GM21381 (cell line): Measurements from ENCODE around the gene GIGYF2.
"Not testable (repeated sequence)": the region's sequence is repeated elsewhere in the genome, so short reads cannot be mapped to it uniquely, and the experiment has no call there.

Source experiments
- ATAC-seq: cut with Tn5 transposase; IDR thresholded peaks from one replicate; pipeline ENCODE4 v1.9.1; 2021; ENCODE audit warnings: mild to moderate bottlenecking, moderate library complexity; ENCODE audit not compliant: unreplicated experiment

GIGYF2 gene

GRCh38 chr2:232689152-232689910 is 7.8 kb upstream of the GIGYF2 start:
- no peak for ATAC-seq

GRCh38 chr2:232691117-232691516 is 6.0 kb upstream of the GIGYF2 start:
- not testable (repeated sequence) for ATAC-seq

- no peak for ATAC-seq
Measured at GRCh38 chr2:232693344-232693743, 3.8 kb upstream of the GIGYF2 start.

GRCh38 chr2:232696609-232697058 is 497 bp upstream of the GIGYF2 start:
- no peak for ATAC-seq

GRCh38 chr2:232697807-232698110 is 628 bp downstream of the GIGYF2 start:
- ATAC-seq: peak; percentile 27

GRCh38 chr2:232698556-232699091 is 1.5 kb downstream of the GIGYF2 start:
- no peak for ATAC-seq

GRCh38 chr2:232699110-232699509 is 2.0 kb downstream of the GIGYF2 start:
- ATAC-seq: no peak

- ATAC-seq: no peak
Measured at GRCh38 chr2:232700154-232700553, 3.0 kb downstream of the GIGYF2 start.

GRCh38 chr2:232707076-232707475 is 9.9 kb downstream of the GIGYF2 start:
- ATAC-seq: no peak

GRCh38 chr2:232713505-232713904 is 16.4 kb downstream of the GIGYF2 start:
- ATAC-seq: no peak

- ATAC-seq: no peak
Measured at GRCh38 chr2:232714969-232715368, 17.8 kb downstream of the GIGYF2 start.

GRCh38 chr2:232720056-232720455 is 22.9 kb downstream of the GIGYF2 start:
- ATAC-seq: not testable (repeated sequence)

GRCh38 chr2:232721261-232721660 is 24.1 kb downstream of the GIGYF2 start:
- ATAC-seq: no peak

- no peak for ATAC-seq
Measured at GRCh38 chr2:232721882-232722281, 24.8 kb downstream of the GIGYF2 start.

- no peak for ATAC-seq
Measured at GRCh38 chr2:232723027-232723426, 25.9 kb downstream of the GIGYF2 start.

GRCh38 chr2:232728785-232729184 is 31.7 kb downstream of the GIGYF2 start:
- no peak for ATAC-seq

GRCh38 chr2:232731470-232731869 is 34.3 kb downstream of the GIGYF2 start:
- ATAC-seq: no peak

- ATAC-seq: no peak
Measured at GRCh38 chr2:232741294-232741693, 44.2 kb downstream of the GIGYF2 start.

GRCh38 chr2:232741972-232742371 is 44.8 kb downstream of the GIGYF2 start:
- no peak for ATAC-seq

GRCh38 chr2:232744963-232745362 is 47.8 kb downstream of the GIGYF2 start:
- no peak for ATAC-seq

- no peak for ATAC-seq
Measured at GRCh38 chr2:232748038-232748437, 50.9 kb downstream of the GIGYF2 start.

- ATAC-seq: no peak
Measured at GRCh38 chr2:232749331-232749730, 52.2 kb downstream of the GIGYF2 start.
